MM.1S (cell line): ENCODE data around the gene RBKS.
"Not testable (repeated sequence)": the region's sequence is repeated elsewhere in the genome, so short reads cannot be mapped to it uniquely, and the experiment has no call there.

Experiments used
- DNase-seq: peaks from one replicate; pipeline ENCODE4 v3.0.0-alpha.2; 2015
- H2AFZ ChIP-seq: fragments of 300-600 bp; sonication (generic); 2 replicates; pipeline ENCODE4 v1.6.0; 2016; ENCODE audit warnings: antibody characterized with exemption, low read length
- H3F3A ChIP-seq: fragments of 300-600 bp; sonication (generic); 2 replicates; pipeline ENCODE4 v1.6.1; 2016; ENCODE audit warnings: mild to moderate bottlenecking, antibody characterized with exemption, low read length, moderate library complexity, mixed read lengths; ENCODE audit not compliant: insufficient read depth
- H3K27ac ChIP-seq: fragments of 300-600 bp; sonication (generic); 2 replicates; pipeline ENCODE4 v1.5.1; 2016; ENCODE audit warnings: mild to moderate bottlenecking, low read length
- H3K27me3 ChIP-seq: fragments of 300-600 bp; sonication (generic); replicated peaks from 2 replicates; pipeline ENCODE4 v1.6.0; 2016; ENCODE audit warnings: low read length; ENCODE audit not compliant: insufficient read depth
- H3K36me3 ChIP-seq: fragments of 300-600 bp; sonication (generic); replicated peaks from 2 replicates; pipeline ENCODE4 v1.6.1; 2016; ENCODE audit warnings: mild to moderate bottlenecking, low read length, mixed read lengths; ENCODE audit not compliant: insufficient read depth
- H3K4me1 ChIP-seq: fragments of 300-600 bp; sonication (generic); 2 replicates; pipeline ENCODE4 v1.6.1; 2016; ENCODE audit warnings: low read length, mixed read lengths
- H3K4me2 ChIP-seq: fragments of 300-600 bp; sonication (generic); 2 replicates; pipeline ENCODE4 v1.6.0; 2016; ENCODE audit warnings: low read depth, low read length
- H3K4me3 ChIP-seq: fragments of 300-600 bp; sonication (generic); 2 replicates; pipeline ENCODE4 v1.5.1; 2016; ENCODE audit warnings: low read length, mixed read lengths
- H3K79me2 ChIP-seq: fragments of 300-600 bp; sonication (generic); 2 replicates; pipeline ENCODE4 v1.6.1; 2016; ENCODE audit warnings: mixed run types, low read length, mixed read lengths
- H3K9ac ChIP-seq: fragments of 300-600 bp; sonication (generic); 2 replicates; pipeline ENCODE4 v1.6.1; 2016; ENCODE audit warnings: low read length, mixed read lengths
- H3K9me2 ChIP-seq: fragments of 300-600 bp; sonication (generic); replicated peaks from 2 replicates; pipeline ENCODE4 v1.6.1; 2016; ENCODE audit warnings: mild to moderate bottlenecking, low read length, mixed read lengths; ENCODE audit not compliant: insufficient read depth
- H3K9me3 ChIP-seq: fragments of 300-600 bp; sonication (generic); replicated peaks from 2 replicates; pipeline ENCODE4 v1.6.1; 2016; ENCODE audit warnings: mild to moderate bottlenecking, low read length, mixed read lengths; ENCODE audit not compliant: insufficient read depth
- H4K20me1 ChIP-seq: fragments of 300-600 bp; sonication (generic); 2 replicates; pipeline ENCODE4 v1.6.1; 2016; ENCODE audit warnings: mild to moderate bottlenecking, low read length, moderate library complexity, mixed read lengths; ENCODE audit not compliant: insufficient read depth
- EZH2 ChIP-seq: fragments of 300-600 bp; sonication (generic); optimal IDR thresholded peaks from 2 replicates; pipeline ENCODE3; 2017; ENCODE audit warnings: low read depth, mild to moderate bottlenecking, antibody characterized with exemption, low read length, mixed read lengths
- EZH2phosphoT487 ChIP-seq: fragments of 300-600 bp; sonication (generic); IDR thresholded peaks from 2 replicates; pipeline ENCODE4 v1.6.1; 2018; ENCODE audit warnings: antibody characterized with exemption, low read length
- TF ChIP-seq, protein P1 (sequence below): fragments of 300-600 bp; sonication (generic); IDR thresholded peaks from 2 replicates; pipeline ENCODE4 v1.5.1; 2016; ENCODE audit warnings: antibody characterized with exemption, low read length, mixed read lengths

The RBKS gene

DNA sequence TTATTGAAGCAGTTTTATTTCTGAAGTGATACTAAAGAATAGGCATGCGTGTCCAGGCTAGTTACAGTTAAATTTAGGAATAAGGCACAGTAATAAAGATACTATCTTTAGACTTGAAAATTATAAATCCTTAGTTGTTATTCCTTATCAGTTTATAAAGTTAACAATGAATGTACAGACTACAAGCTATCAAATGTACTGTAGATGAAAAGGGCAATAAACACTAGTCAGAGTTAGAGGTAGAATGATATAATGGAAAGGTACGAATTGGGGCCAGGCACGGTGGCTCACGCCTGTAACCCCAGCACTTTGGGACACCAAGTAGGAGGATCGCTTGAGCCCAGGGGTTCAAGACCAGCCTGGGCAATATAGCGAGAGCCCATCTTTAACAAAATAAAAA, 3.9 kb downstream of the RBKS start:
- TF ChIP-seq EZH2, result no peak
- TF ChIP-seq, protein P1, sequence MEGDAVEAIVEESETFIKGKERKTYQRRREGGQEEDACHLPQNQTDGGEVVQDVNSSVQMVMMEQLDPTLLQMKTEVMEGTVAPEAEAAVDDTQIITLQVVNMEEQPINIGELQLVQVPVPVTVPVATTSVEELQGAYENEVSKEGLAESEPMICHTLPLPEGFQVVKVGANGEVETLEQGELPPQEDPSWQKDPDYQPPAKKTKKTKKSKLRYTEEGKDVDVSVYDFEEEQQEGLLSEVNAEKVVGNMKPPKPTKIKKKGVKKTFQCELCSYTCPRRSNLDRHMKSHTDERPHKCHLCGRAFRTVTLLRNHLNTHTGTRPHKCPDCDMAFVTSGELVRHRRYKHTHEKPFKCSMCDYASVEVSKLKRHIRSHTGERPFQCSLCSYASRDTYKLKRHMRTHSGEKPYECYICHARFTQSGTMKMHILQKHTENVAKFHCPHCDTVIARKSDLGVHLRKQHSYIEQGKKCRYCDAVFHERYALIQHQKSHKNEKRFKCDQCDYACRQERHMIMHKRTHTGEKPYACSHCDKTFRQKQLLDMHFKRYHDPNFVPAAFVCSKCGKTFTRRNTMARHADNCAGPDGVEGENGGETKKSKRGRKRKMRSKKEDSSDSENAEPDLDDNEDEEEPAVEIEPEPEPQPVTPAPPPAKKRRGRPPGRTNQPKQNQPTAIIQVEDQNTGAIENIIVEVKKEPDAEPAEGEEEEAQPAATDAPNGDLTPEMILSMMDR, result no peak
- TF ChIP-seq EZH2phosphoT487, result no peak
- Histone ChIP-seq H3K79me2 (no peaks in the 10 kb centered on the region), H3K9me3 (no peaks in the 10 kb centered on the region), H3K4me2 (no peak overlapping the region), H3K4me3 (no peak overlapping the region), H2AFZ (no peak overlapping the region), H3K9ac (no peak overlapping the region), H4K20me1 (no peaks in the 10 kb centered on the region), H3K27ac (no peak overlapping the region), H3F3A (peaks cover 6% of the 10 kb centered on the region), H3K27me3 (no peaks in the 10 kb centered on the region), H3K36me3 (no peaks in the 10 kb centered on the region), H3K4me1 (0 out of 2 replicates have a peak, but pooled peaks cover 5% of the 10 kb centered on the region), H3K9me2 (no peaks in the 10 kb centered on the region)
- DNase-seq, result no peak

DNA sequence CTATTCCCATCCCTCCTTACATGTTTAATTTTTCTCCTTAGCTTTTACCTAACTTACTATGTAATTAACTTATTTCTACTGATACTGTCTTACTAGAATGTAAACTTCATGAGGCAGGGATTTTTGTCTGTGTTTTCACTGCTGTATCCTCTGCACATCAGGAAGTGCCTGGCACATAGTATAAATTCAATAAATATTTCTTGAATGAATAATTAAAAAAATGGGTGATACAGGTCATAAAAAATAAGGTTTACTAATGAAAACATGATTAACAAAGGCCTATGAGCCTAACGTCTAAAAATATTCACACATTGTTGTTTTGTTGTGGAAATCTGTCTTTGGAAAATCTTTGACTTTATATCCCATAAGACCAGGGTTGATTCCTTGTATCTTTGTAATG, 4.5 kb downstream of the RBKS start:
- Histone ChIP-seq H2AFZ (no peak overlapping the region), H3K4me1 (0 out of 2 replicates have a peak, but pooled peaks cover 5% of the 10 kb centered on the region), H4K20me1 (no peaks in the 10 kb centered on the region), H3K27ac (no peak overlapping the region), H3K36me3 (no peaks in the 10 kb centered on the region), H3K9me3 (no peaks in the 10 kb centered on the region), H3K4me2 (no peak overlapping the region), H3K4me3 (no peak overlapping the region), H3K27me3 (no peaks in the 10 kb centered on the region), H3K9me2 (no peaks in the 10 kb centered on the region), H3K9ac (no peak overlapping the region), H3F3A (peaks cover under 1% of the 10 kb centered on the region), H3K79me2 (no peaks in the 10 kb centered on the region)
- TF ChIP-seq EZH2 (no peak), EZH2phosphoT487 (no peak)
- TF ChIP-seq, protein P1, result no peak
- DNase-seq, result no peak

DNA sequence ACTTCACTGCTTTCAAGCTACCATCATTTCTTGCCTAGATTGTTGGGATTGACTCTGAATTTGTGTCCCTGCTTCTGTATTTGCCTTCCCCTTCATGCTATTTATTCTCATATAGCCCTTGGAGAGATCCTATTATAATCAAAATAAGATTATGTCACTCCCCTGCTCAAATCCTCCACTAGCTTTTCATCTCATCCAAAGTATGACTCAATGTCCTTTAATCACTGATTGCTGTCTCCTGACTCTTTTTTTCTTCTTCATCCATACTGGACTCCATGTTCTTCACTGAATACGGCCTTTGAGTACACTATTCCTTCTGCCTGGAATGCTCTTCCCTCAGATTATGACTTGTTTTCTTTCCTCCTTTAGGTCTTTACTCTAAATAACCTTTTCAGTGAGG, 5.0 kb downstream of the RBKS start:
- Histone ChIP-seq H3K79me2 (no peaks in the 10 kb centered on the region), H3K4me1 (0 out of 2 replicates have a peak, but pooled peaks cover 5% of the 10 kb centered on the region), H3F3A (no peaks in the 10 kb centered on the region), H3K4me3 (no peak overlapping the region), H2AFZ (no peak overlapping the region), H3K9me2 (no peaks in the 10 kb centered on the region), H3K9me3 (no peaks in the 10 kb centered on the region), H3K27ac (no peak overlapping the region), H3K36me3 (no peaks in the 10 kb centered on the region), H3K27me3 (no peaks in the 10 kb centered on the region), H3K4me2 (no peak overlapping the region), H4K20me1 (no peaks in the 10 kb centered on the region), H3K9ac (no peak overlapping the region)
- DNase-seq, result no peak
- TF ChIP-seq, protein P1, result no peak
- TF ChIP-seq EZH2 (no peak), EZH2phosphoT487 (no peak)

DNA sequence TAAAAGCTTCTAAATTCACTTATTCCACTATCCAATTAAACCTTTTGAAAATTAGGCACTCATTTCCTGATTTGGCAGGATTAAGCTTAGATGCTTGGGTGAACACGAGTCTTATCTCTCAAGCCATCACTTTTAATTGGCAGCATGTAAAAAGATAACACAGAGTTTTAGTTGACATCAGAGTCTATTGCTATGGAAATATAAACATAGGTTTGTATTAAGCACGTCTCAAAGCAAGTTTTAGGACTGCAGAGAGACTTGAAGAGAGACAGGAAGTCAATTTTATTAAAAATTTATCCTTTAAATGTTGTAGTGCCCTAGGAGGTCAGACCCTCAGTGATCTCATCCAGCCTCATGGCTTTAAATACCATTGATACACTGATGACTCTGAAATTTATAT, 5.6 kb downstream of the RBKS start:
- no peaks in the 10 kb centered on the region for H4K20me1 ChIP-seq
- no peaks in the 10 kb centered on the region for H3K79me2 ChIP-seq
- H3K9me3 ChIP-seq, result no peaks in the 10 kb centered on the region
- H3K27ac ChIP-seq, result no peak overlapping the region
- 0 out of 2 replicates have a peak, but pooled peaks cover 5% of the 10 kb centered on the region for H3K4me1 ChIP-seq
- H3K4me3 ChIP-seq, result no peak overlapping the region
- no peak overlapping the region for H3K9ac ChIP-seq
- no peaks in the 10 kb centered on the region for H3F3A ChIP-seq
- no peaks in the 10 kb centered on the region for H3K27me3 ChIP-seq
- H2AFZ ChIP-seq, result no peak overlapping the region
- no peak for DNase-seq
- no peak for TF ChIP-seq EZH2
- TF ChIP-seq, protein P1, result no peak
- no peak for TF ChIP-seq EZH2phosphoT487
- no peaks in the 10 kb centered on the region for H3K9me2 ChIP-seq
- no peak overlapping the region for H3K4me2 ChIP-seq
- H3K36me3 ChIP-seq, result no peaks in the 10 kb centered on the region

DNA sequence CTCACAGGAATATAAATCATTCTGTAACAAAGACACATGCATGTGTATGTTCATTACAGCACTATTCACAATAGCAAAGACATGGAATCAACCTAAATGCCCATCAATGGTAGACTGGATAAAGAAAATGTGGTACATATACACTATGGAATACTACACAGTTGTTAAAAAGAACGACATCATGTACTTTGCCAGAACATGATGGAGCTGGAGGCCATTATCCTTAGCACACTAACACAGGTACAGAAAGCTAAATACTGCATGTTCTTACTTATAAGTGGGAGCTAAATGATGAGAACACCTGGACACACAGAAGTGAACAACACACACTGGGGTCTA, 7.6 kb downstream of the RBKS start:
- not testable (repeated sequence) for H2AFZ ChIP-seq, H3K9me3 ChIP-seq, H3K27ac ChIP-seq, H3K4me3 ChIP-seq, H3K4me1 ChIP-seq, H3K36me3 ChIP-seq, H3K79me2 ChIP-seq, H3K9me2 ChIP-seq, H3F3A ChIP-seq, H4K20me1 ChIP-seq, H3K9ac ChIP-seq, DNase-seq, H3K27me3 ChIP-seq, H3K4me2 ChIP-seq
